Kidney glomerular epithelial cell (primary cell): ENCODE data around the gene STEEP1.

Experiments
- DNase-seq: peaks from one replicate; lab custom pipeline; 2025; lab: John Stamatoyannopoulos, UW

The STEEP1 gene

DNA sequence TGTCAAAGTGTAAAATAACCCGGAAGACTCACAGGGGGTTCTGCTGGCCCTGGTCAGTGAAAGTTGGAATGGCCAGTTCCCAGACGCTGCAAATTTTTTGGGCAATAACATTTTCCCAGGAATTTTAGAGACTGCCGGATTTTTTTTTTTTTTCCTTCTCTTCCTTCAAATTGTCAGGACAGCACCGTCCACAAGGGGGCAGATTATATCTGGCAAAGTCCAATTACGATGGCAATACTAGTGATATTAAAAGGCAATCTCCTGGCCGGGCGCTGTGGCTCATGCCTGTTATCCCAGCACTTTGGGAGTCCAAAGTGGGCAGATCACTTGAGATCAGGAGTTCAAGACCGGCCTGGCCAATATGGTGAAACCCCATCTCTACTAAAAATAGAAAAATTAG is 76.5 kb downstream of the STEEP1 start:
- peak; percentile 2 for DNase-seq
